Right forelimb (tissue), 1 donor: ENCODE results near the gene KASH5.
"Not testable (repeated sequence)": the region's sequence is repeated elsewhere in the genome, so short reads cannot be mapped to it uniquely, and the experiment has no call there.

ENCODE experiments used
- DNase-seq: peaks from one replicate; pipeline ENCODE4 v3.0.0-alpha.2; 2018

Gene KASH5

DNA sequence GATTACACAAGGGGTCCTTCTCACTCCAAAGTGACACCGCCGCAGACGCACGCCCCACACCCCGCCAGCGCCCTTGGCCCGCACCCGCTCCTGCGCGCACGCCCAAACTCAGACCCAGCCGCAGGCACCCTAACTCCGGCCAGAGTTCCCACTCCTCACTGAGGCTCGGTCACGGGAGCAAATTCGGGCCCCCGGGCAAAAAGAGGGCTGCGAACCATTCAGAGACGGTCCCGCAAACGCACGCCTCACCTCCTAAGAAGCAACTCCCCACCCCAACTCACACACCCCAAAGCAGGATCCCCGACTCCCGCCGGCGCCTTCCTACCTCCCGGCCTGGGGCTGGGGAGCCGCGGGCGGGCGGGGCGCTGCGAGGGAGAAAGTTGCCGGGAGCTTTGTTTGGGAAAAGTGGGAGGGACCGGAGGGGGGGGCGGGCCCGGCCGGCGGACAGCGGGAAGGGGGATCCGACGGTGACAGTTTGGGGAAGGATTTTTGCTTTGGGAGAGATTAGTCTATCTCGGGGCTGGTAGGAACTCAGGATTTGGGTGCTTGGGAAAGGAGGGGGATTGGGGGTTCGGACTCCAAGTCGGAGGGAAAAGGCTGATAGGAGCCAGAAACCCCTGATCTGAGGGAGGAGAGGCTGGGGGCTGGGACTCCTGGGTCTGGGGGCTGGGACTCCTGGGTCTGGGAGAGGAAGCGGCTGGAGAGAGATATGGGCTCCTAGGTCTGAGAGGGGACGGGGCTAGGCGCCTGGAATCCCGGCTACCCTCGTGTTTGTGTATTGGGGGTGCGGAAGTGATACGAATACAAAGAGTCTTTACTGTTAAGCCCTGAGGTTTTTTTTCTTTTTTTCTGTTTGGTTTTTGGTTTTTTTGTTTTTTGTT lies 25.8 kb upstream of the KASH5 start, which contains the start of gene TEAD2:
Gene TEAD2, minus strand, starts transcription at position 369 of the 881 bp plus-strand sequence. CDS start 2,341 bp downstream, outside the sequence.
- peak; percentile 90 for DNase-seq

DNA sequence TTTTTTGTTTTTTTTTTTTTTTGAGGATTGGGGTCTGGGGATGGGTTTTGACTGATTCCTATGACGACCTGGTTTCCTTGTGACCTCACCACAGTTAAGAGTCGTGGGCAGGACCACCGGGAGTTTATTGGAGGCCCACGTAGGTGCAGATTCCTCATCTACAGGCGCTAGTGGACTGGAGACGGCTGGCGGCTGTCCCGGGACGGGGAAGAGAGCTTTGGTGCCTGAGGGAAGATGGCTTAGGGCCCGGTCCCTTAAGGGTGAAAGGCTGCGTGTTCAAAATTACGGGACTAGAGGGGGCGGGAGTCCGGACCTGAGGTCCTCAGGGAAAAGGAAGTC lies 25.2 kb upstream of the KASH5 start:
- DNase-seq: peak; percentile 80

DNA sequence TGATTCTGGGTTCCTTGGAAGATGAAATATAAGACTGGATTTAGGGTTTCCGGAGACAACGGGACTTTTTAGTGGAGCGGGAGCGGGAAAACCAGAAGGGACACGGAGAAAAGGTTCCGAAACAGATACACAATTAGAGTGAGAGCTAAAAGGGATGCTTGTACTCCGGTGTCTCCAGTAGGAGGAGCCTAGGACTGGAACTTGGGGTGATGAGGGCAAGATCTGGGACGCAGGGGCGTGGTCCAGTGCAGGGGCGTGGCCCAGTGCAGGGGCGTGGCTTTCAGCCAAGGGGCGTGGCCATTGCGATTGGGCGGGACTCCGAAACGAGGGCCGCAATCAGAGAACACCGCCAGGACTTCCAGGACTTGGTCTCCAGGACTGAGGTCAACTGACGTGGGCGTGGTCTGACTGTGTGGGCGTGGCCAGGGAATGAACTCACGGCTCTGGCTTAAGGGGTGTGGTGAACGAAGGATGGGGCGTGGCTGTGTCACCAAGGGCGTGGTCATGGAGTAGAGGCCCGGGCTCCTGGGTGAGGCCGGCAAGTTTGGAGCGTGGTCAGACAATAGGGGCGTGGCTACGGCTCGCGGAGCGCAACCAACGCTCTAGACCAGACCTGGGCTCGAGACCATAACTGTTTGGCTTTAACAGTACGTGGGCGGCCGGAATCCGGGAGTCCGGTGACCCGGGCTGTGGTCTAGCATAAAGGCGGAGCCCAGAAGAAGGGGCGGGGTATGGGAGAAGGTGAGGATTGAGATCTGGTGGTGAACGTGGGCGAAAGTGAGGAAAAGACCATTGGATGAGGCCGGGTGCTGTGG lies 24.6 kb upstream of the KASH5 start, which contains the start of gene DKKL1:
Gene DKKL1, plus strand, starts transcription at position 610 of the 815 bp plus-strand sequence. Its CDS starts 122 bp downstream, at position 732.
- DNase-seq: peak; percentile 97

DNA sequence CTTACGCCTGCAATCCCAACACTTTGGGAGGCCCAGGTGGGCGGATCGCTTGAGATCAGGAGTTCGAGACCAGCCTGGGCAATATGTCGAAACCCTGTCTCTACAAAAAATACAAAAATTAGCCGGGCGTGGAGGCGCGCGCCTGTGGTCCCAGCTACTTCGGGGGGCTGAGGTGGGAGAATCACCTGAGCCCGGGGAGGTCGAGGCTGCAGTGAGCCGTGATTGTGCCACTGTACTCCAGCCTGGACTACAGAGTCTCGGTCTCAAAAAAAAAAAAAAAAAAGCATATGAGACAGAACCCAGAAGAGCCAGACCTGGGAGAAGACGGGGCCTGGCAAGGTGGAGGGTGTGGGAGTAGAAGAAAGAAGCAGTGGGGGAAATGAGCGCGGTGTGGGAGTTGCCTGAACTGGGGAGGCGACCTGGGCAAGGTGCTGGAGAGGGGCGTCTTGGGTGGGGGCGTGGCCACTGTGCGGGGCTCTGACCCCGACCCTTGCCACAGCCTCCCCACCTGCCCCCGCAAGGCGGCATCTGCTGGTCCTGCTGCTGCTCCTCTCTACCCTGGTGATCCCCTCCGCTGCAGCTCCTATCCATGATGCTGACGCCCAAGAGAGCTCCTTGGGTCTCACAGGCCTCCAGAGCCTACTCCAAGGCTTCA lies 23.8 kb upstream of the KASH5 start:
- no peak for DNase-seq

DNA sequence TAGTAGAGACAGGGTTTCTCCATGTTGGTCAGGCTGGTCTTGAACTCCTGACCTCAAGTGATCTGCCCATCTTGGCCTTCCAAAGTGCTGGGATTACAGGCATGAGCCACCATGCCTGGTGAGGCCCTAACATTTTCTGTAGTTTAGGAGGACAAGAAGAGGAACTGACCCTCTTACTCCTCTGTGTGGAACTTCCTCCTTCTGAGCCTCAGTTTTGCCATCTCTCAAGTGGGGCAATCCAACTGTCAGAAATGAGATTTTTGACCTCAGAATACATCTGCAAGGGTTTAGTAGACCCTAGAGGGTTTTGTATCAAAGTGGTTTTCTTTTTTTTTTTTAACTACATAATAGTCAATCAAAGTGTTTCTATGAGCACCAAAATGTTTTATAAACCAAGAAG lies 21.9 kb upstream of the KASH5 start:
- no peak for DNase-seq

DNA sequence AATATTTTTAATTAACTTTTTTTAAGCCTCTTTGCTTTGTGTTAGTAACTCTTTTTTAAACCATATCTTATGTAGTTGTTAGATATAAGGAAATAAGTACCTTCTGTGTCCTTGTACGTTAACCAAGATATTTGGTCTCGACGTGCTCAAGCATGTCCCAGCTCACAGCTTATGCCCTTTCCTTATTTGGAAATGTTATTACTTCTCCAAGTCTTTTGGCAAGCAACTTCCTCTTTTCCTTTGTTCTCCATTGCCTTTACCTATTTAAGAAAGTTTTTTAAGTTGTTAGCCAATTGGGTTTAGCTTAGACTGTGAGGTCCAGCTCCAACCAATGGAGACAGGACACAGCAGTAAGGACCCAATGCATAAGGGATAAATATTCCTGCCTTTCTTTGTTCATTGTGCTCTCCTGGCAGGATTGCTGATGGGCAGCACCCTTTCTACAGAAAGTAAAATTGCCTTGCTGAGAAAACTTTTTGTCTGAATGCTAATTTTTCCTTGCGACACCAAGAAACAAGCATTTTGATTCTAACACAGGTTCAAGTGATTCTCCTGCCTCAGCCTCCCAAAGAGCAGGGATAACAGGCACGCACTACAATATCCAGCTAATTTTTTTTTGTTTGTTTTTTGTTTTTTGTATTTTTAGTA lies 19.2 kb upstream of the KASH5 start:
- no peak for DNase-seq

DNA sequence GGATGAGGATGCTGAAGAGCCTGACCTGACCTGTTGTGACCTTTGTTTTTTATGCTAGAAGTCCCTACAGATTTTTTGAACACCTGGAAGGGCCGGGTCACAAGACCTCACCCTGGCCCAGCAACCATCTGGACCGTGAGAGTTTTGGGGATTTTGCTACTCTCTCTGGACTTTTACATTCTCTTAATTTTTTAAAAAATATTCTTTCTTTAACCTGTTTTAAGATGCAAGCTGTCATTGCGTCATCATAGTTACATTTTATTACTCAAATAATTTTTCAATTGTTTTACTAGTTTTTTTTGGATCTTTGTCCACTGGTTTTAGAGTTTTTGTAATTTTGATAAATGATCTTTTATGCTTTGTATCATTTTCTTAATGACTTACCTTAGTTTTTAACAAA lies 16.9 kb upstream of the KASH5 start:
- DNase-seq: no peak

DNA sequence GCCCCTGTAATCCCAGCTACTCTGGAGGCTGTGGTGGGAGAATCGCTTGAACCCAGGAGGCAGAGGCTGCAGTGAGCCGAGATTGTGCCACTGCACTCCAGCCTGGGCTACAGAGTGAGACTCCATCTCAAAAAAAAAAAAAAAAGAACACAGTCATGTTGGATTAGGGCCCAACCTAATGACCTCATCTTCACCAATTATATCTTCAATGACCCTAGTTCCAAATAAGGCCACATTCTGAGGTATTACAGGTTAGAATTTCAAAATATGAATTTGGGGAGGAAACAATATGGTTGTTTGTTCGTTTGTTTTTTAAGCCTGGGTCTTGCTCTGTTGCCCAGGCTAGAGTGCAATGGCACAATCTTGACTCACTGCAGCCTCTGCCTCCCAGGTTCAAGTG lies 14.9 kb upstream of the KASH5 start:
- DNase-seq: not testable (repeated sequence)

DNA sequence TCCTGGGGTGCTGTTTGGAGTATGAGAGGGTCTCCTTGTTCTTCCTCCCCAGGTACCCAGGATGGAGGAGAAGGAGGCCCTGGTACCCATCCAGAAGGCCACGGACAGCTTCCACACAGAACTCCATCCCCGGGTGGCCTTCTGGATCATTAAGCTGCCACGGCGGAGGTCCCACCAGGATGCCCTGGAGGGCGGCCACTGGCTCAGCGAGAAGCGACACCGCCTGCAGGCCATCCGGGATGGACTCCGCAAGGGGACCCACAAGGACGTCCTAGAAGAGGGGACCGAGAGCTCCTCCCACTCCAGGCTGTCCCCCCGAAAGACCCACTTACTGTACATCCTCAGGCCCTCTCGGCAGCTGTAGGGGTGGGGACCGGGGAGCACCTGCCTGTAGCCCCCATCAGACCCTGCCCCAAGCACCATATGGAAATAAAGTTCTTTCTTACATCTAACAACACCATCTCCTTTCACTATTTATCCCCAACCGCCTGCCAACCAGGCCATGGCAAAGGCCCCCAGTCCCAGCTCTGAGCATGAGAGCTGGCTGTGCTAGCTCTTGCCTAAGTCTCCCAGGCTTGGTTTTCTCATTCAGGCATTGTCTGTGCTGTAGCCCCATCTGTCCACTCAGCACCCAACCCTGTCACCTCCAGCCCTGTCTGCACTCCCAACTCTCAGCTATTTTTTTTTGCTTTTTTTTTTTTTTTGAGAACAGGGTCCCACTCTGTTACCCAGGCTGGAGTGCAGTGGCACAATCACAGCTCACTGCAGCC lies 13.2 kb upstream of the KASH5 start:
- DNase-seq: no peak

DNA sequence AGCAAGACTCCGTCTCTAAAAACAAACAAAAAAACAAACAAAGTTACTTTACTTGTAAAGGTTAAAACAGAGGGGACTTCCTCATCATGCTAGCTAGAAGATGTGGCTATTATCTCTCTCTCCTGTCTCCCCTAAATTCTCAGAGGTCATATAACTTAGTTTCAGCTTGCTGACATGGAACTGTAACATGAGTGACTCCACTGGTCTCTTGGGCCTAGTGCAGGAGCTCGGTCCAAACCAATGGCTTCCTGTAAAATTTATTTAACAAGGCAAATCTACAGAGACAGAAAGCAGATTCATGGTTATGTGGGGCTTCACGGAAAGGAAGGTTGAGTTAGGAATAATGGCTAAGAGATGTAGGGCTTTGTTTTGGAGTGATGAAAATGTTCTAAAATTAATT lies 9.5 kb upstream of the KASH5 start:
- DNase-seq: no peak

DNA sequence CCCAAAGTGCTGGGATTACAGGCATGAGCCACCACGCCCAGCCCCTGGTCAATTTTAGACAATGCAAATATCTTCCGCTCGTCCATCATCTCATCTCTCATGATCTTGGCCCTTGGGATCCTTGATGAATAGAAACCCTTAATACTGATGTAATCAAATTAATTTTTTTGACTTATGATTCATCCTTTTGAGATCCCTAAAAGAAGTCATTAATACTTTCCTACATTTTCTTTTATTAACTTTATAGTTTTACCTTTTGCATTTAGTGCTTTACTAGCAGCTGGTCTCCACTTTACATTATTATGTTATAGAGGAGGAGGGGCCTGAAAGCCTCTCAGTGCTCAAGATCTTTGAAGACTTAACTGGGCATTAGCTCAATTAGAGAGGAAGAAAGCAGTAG lies 7.7 kb upstream of the KASH5 start:
- DNase-seq: no peak

DNA sequence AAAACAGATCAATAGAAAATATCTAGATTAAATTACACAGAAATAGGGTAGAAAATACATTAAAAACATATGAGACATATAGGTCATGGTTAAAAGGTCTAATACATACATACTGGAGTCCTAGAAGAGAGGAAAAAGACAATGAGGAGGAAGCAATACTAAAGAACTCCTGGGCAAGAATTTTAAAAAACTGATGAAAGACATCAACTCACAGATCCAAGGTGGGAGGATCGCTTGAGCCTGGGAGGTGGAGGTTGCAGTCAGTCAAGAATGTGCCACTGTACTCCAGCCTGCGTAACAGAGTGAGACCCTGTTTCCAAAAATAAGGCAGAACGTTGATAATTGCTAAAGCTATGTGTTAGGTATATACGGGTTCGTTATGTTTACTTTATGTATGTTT lies 5.4 kb upstream of the KASH5 start:
- no peak for DNase-seq

DNA sequence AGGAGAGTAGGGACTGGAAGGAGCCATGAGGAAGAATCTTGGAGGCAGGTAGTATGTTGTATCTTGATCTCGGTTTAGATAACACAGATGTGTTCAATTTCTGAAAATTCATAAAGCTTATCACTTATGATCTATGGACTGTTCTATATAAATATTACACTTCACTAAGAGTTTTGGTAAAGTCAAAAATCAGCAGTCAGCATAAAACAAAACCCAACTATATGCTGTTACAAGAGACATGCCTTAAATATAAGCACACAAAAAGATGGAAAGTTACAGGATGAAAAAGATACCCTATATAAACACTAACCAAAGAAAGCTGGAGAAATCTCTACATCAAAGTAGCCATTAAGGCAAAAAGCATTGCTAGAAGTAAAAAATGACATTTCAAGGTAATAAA lies 4.5 kb upstream of the KASH5 start:
- no peak for DNase-seq

DNA sequence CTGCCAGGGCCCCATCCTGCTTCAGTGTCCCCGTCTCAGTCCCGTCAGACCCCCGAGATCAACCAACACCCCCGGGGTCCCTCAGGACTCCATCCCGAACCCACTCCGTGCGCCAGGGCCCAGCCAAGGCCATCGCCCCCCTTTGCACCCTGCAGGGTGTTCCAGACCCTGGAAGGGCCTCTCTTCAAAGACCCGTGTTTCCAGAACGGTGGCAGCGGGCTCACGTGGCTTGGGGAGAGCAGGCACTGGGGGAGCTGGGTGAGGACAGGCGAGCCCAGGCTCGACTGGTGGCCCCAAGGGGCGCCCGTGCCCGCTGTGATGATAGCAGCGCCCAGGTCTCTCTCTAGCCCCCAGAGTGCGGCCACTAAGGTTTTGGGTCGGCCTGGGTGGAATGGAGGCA lies 1.4 kb downstream of the KASH5 start:
- DNase-seq: no peak

DNA sequence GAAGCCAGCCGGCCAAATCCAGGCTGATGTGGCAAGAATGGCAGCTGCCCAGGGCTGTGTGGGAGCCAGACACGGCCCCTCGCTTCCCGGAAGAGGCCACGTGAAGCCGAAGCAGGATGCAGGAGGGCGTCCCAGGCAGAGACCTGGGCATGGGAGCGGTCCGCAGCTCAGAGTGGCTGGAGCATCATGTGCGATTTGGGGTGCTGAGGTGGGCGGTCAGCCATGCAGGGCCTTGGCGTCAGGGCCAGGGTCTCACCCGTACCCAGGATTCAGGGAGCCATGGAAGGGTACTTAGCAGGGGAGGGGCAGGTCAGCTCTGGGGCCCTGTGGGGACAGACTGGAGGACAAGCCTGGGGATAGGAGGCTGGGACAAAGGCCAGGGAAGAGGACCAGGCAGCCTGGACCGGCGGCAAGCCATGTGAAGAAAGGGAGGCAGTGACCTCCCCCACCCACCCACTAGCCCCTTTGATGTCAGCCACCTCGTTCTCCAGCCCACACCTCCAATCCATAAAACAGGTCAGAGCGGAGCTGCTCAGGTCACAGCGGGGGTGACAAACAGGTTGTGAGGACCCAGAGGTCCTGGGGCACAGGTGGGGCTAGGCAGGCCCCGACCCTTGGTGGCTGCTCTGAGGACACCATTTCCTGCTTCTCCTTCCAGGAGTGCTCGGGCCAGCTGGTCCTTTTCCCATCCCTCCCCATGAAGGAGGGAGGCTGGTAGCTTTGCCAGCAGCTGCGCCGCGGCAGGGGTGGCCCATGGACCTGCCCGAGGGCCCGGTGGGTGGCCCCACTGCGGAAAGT lies 2.3 kb downstream of the KASH5 start:
- no peak for DNase-seq

DNA sequence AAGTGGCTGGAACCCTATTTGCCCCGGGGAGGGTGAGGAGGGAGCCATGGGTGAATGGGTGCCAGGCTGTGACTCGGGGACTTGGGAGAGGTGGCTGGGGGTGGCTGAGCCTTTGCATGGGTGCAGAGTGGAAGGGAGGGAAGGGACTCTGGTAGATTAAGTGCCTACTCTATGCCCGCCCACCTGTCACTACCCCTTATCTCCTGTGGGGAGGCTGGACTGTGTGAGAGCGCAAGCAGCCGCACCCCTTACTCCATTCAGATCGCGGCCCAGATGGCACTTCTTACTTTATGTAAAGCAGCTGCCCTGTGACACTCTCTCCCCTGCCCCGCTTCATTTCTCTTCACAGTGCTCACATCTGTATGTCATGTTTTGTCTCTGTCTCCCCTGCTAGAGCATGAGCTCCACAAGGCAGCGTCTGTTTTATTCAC lies 2.9 kb downstream of the KASH5 start:
- no peak for DNase-seq

DNA sequence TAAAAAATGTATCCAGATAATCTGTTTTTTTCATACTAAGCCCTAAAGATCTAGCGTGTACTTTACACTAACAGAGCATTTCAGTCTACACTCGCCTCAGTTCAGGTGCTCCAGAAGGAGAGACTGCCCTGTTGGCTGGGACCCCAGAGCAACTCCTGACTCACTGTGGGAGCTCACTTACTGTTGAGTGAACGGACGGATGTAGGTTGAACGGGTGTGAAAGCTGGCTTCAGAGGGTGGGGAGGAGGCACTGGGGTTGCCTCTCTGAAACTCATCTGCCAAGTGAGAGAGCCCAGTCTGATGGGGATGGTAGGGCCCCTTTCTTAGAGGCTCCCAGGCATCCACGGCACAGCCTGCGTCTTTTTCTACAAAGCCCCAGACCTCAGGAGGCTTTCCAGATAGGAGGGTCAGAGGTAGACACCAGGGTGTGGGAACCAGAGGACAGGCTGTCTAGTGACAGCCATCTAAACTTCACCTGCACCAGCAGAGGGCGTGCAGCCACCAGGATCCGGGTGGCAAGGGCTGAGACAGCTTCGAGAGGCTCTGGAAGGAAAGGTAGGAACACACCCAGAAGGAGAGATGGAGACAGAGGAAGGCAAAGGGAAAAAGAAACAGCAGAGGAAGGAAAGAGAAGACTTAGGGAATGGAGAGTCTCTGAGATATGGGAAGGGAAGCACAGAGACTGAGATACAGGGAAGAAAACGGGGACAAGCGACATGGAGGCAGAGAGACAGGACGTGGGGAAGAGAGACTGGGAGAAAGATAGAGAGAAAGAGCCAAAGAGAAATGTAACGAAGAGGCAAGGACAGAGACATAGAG lies 3.7 kb downstream of the KASH5 start:
- DNase-seq: peak; percentile 81

DNA sequence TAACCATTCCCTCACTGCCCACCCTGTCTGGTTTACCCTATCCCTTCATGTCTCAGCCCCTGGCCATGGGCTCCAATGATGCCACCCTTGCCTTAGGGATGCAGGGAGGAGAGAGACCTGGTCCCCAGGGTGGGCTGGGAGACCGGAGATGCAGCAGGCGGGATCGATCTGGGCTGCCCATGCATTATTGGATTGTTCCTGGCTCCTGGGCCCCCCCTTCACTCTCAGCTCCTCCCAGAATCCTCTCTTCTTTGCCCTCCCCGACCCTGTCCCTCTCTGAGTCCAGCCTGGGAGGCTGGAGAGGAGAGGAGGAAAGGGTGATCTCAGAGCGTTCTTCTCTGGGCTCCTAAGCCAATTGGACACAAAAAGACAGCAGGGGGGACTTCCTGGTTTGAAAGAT lies 5.8 kb downstream of the KASH5 start:
- no peak for DNase-seq

DNA sequence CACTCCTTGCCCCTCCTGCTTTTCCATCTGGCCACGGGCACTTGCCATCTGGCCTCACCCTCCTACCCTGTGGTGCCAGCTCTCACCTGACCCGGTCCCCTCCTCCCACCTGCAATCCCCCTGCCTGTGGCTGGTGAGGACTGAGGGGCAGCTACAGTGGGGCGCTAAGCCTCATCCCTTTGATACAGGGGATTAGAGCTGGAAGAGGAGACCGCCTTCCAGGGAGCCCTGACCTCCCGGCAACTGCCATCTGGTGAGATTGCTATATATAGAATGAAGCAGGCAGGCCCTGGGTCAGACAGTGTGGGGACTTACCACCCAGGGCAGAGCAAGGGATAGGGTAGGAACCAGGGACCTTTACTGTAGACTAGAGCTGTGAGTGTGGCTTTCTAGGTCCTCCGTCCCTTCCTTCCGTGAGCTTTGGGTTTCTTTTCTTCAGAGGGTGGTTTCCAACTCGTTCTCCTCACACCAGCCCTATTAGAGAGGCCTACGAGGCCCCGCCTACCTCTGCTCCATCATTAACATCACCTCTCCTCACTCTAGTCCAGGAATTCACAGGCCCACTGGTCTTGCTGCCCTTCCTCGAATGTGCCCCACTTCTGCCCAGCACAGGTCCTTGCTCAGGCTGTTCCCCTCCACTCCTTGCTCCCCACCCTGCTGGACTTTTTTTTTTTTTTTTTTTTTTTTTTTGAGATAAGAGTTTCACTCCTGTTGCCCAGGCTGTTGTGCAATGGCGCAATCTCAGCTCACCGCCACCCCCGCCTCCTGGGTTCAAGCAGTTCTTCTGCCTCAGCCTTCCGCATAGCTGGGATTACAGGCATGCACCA lies 7.7 kb downstream of the KASH5 start:
- DNase-seq: no peak
